PFSK-1 (cell line): Measurements from ENCODE around the gene TLK1.

Experiments
- POLR2AphosphoS5 ChIP-seq: IDR thresholded peaks from 2 replicates; pipeline ENCODE4 v1.6.1; 2012; ENCODE audit warnings: low read depth, mild to moderate bottlenecking, control low read depth, low read length, moderate library complexity
- TF ChIP-seq, protein P1 (sequence below), 2 experiments: IDR thresholded peaks; 2 replicates each; pipeline versions ENCODE4 v1.6.1 to v1.8.0; 2011 to 2012; ENCODE audit warnings: low read depth in 2 of 2, low read length in 2 of 2, control low read depth in 1 of 2, inconsistent platforms in 1 of 2, mild to moderate bottlenecking in 1 of 2, moderate library complexity in 1 of 2; ENCODE audit not compliant: insufficient read depth in 1 of 2

DNA sequence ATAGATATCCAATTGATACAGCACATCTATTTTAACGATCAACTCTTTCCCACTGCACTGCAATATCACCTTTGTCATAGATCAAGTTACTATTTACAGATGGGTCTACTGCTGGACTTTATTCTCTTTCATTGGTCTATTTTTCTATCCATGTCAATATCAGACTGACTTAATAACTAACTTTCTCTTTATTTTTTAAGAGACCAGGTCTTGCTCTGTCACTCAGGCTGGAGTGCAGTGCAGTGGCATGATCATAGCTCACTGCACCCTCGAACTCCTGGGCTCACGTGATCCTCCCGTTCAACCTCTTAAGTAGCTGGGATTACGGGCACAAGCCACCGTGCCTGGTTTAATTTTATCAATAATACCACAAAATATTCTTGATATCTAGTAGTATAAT is 71.2 kb downstream of the TLK1 start:
- no peak for TF ChIP-seq POLR2AphosphoS5
- TF ChIP-seq, protein P1, sequence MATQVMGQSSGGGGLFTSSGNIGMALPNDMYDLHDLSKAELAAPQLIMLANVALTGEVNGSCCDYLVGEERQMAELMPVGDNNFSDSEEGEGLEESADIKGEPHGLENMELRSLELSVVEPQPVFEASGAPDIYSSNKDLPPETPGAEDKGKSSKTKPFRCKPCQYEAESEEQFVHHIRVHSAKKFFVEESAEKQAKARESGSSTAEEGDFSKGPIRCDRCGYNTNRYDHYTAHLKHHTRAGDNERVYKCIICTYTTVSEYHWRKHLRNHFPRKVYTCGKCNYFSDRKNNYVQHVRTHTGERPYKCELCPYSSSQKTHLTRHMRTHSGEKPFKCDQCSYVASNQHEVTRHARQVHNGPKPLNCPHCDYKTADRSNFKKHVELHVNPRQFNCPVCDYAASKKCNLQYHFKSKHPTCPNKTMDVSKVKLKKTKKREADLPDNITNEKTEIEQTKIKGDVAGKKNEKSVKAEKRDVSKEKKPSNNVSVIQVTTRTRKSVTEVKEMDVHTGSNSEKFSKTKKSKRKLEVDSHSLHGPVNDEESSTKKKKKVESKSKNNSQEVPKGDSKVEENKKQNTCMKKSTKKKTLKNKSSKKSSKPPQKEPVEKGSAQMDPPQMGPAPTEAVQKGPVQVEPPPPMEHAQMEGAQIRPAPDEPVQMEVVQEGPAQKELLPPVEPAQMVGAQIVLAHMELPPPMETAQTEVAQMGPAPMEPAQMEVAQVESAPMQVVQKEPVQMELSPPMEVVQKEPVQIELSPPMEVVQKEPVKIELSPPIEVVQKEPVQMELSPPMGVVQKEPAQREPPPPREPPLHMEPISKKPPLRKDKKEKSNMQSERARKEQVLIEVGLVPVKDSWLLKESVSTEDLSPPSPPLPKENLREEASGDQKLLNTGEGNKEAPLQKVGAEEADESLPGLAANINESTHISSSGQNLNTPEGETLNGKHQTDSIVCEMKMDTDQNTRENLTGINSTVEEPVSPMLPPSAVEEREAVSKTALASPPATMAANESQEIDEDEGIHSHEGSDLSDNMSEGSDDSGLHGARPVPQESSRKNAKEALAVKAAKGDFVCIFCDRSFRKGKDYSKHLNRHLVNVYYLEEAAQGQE (IDR thresholded peaks at IDR 0.05; ENCODE audit: insufficient read depth in 1 of 2, low read depth in 2 of 2, low read length in 2 of 2) = no peak
